Medulla oblongata (tissue), 1 donor: ENCODE data around the gene PCGF1.
A peak's percentile ranks its signal among the peaks of the same experiment; 100 is the strongest.

Experiments
- DNase-seq: peaks from one replicate; pipeline ENCODE4 v3.0.0-alpha.2; 2015; ENCODE audit errors: extremely low spot score

The PCGF1 gene

DNA sequence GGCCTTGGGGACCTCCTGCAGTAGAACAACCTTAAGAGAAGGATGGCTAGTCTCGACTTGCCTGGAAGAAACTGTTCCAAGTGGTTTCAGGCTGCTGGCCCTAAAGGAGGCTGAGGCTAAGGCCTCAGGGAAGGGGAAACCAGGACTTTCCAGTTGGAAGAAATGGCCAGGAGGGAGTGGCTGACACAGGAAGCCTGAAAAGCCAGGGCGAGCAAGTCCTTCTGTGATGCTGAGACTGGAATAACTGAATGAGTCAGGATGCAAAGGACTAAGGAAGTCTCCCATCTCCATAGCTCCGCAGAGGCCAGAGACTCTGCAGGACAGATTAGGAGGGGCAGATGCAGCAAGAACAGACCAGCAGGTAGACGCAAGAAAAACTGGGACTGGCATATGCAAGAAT lies 29.6 kb upstream of the PCGF1 start:
- DNase-seq, result no peak

DNA sequence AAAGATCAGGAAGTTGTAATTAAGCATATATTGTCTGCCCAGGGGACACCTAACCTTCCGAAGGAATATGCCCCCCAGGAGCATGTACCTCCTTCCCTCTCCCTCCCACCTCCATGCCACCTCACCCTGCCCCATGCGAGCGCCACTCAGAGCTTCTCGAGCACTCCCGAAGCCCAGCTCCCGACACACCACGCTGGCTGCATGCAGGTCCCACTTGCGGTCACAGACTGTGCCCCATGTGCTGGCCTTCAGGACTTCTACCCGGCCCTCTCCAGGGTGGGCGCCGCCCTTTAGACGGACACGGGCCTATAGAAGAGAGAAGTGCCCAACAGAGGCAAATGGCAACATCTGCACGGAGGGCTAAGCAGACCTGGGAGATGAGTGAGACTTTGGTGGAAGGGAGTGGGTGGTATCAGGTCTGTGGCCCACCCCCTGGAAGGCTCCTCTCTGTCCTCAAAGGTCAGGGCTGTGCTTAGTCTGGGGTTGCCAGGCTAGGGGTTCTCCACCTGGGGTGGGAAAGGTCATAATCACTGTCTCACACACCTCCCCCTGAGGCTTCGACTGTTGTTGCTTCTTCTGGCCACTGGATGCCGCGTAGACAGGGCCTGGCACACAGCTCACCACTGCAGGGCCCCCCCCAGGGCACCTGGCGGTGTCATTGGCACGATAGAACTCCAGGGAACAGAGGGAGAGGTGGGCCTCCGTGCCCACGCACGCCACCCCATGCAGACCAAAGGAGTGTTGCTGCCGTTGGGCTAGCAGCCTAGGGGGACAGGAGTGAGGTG lies 28.9 kb upstream of the PCGF1 start:
- no peak for DNase-seq

DNA sequence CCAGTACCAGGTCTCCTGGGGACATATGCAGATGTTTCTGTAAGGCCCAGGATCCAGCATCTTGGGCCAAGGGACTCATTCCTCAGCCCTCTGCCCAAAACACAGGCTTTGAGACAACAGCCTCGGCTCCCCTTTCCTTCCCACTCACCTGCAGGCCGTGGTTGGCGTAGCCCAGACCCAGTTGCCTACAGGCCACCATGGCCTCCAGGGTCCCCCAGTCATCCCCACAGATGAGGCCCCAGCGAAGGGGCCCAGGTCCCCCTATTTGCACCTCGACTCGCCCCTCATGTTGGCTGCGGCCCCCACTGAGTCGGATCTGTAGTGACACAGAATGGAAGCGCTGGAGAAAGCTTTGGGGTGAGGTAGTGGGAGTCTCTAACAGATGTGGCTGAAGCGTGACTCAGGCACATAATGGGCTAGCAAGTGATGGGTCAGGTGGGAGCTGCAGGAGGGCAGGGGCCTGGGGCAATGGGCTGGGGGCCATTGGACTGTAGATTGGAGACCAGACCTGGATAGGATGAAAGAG lies 28.0 kb upstream of the PCGF1 start:
- DNase-seq, result no peak

DNA sequence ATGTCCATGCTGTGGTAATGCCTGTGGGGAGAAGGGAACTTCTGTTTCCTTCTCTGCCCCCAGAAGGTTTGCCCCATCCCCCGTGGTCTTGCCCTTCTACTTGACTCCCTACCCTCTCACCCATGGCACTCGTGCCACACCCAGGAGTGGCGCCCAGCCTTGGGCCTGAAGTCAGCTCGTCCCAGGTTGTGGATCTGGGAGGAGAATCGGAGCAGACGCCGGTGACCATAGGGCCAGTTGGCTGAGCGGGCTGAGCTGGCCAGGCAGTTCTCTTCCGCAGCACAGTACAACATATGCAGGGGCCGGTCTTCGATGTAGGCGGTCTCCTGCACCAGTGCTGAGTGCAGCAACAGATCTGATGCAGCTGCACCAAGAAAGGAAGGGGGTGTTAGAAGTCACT lies 26.9 kb upstream of the PCGF1 start:
- no peak for DNase-seq

DNA sequence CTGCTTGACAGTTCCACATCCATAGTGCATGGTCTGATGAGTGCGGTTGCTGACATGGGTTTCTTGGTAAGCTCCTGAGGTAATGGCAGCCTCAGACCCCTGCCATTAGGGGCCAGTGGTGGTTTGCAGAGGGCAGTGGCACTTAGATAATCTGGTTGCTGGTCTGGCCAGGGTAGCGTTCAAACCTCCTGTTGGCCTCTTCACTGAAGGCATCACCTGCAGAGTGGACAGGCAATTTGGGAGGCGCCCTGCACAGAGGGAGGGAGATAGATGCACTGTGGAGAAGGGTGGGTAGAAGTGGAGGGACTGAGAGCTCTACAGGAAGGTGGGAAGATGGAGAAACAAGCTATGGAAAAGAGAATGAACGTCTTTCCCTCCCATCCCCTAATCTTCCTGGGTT lies 26.0 kb upstream of the PCGF1 start:
- DNase-seq, result no peak

DNA sequence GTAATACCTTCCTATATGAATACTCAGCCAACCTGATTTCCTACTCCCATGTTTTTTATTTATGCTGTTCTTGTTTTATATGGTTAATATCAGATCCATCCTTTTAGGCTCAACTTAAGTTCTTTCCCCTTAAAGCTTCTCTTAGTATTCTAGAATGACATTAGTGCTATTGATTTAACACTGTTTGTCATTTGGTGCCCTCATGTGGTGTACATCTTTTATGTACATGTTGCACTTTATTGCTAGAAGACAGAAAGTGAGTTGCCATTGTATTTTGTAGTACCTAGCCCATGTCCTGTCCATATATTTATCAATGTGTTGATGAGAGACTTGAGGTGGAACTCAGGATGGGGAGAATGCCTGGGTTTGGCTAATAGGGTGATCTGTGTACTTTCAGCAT lies 24.7 kb upstream of the PCGF1 start:
- DNase-seq, result peak; percentile 46

DNA sequence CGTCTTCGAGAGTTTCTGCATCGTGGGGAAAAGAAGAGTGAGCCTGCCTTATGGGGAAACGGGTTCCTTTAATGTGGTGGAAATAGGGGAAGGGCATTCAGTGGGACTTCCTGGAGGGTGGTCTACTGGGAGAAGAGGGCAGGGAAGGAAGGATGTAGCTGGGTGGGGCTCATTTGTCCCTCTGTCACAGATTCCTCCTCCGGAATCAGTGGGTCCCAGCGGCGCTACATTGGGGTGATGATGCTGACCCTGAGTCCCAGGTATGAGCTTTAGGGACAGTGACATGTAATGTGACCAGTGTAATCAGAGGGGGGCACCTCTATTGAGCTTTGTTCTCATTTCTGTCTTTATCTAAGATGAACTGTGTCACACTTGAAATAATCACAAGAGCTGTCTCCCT lies 24.2 kb upstream of the PCGF1 start:
- no peak for DNase-seq

DNA sequence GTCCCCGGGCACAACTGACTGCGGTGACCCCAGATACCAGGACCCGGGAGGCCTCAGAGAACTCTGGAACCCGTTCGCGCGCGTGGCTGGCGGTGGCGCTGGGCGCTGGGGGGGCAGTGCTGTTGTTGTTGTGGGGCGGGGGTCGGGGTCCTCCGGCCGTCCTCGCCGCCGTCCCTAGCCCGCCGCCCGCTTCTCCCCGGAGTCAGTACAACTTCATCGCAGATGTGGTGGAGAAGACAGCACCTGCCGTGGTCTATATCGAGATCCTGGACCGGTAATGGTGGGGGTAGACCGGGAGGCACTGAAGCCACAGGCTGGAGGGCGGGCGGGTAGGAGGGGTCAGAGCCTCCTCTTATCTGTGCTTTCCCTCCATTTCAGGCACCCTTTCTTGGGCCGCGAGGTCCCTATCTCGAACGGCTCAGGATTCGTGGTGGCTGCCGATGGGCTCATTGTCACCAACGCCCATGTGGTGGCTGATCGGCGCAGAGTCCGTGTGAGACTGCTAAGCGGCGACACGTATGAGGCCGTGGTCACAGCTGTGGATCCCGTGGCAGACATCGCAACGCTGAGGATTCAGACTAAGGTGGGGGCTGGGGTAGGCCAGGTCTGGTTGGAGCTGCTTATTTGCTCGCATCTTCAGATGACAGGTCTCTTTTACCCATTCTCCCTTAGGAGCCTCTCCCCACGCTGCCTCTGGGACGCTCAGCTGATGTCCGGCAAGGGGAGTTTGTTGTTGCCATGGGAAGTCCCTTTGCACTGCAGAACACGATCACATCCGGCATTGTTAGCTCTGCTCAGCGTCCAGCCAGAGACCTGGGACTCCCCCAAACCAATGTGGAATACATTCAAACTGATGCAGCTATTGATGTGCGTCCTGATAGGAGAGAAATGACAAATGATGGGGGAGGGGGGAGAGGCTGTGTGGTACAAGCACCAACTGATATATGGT lies 23.0 kb upstream of the PCGF1 start:
- peak; percentile 42 for DNase-seq

DNA sequence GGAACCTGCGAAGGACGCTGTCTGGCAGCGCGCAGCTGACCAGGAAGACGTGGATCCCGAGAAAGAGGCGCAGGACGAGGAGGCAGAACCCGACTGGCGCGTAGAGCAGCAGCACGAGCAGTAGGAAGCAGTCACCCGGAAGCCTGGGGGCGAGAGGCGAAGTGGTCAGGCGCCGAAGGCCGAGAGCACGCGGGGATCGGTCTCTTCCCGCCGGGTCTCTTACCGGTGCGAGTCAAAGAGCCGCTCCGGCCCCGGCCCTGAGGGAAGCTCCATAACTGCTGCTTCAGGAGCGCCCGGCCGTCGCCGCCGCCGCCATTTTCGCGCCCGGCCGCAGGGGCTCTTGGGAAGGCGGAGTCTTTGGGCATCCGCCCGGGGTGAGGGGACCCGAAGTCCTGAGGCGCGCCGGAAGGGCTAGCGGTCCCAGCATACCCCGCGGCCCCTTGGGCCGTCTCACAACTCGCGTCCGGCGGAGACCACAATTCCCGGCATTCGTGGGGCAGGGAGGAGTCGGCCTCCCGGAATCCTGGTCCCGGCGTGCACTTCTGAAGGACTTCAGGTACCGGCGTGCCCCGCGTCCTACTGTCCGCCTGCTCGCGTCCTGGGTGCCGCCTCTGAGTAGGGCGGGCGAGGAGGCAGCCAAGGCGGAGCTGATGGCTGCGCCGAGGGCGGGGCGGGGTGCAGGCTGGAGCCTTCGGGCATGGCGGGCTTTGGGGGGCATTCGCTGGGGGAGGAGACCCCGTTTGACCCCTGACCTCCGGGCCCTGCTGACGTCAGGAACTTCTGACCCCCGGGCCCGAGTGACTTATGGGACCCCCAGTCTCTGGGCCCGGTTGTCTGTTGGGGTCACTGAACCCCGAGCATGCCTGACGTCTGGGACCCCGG lies 22.1 kb upstream of the PCGF1 start, which contains the start of the genes AUP1 and HTRA2:
TSS of gene AUP1 (minus strand) at position 350 of the 882 bp plus-strand sequence. CDS start at position 273, 77 bp downstream.
TSS of gene HTRA2 (plus strand) at position 577 of the 882 bp plus-strand sequence. CDS start at position 651, 74 bp downstream.
- peak; percentile 99 for DNase-seq

DNA sequence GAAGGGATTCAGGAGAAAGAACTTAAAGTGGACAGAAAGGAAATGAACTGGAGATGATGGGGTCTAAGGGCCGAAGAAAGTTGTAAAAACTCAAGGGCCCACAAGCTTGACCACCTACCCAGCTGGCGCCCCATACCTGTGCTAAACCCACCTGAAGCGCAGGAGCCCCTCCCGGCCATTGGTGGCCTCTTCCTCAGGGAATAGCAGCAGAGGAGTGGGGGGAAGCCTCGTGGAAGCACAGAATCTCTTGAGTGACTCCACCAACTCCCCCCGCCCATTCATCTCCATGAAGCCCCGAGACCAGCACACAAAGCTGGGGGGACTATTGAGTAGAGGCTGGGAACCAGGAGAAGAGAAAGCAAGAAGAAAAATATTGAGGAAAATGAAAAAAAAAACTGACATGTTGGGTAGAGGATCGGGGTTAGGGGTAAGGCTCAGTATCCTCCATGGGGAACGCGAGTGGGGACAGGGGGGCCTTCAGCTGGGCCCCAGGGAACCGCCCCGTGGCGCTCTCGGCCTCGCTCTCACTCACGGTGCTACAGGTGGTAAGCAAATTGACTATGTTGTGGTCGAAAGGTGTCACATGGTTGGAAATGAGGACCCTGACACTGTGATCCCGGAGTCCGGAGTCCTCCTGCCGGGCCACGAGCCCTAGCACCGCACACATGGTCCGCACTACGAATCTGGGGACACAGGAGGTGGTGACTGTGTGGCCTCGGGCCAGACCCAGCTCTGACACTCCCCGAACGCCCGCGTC lies 21.3 kb upstream of the PCGF1 start:
- no peak for DNase-seq

DNA sequence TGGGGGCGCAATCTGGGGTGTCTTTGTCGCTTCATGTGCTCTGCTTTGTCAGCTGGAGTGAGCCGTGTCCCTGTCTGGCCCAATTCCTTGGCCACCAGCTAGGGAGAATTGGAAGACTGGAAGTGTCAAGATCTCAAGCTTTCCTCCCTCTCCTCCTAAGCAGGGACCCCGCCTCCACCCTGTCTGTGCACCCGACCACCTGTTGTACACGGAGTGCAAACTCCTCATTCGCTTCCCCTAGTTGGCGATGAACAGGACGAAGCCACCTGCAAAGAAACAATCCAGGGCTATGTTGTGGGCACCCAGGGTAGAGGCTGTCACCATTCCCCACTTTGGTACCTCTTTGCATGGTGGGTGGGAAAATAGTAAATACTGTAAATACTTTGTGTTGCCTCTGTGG lies 20.2 kb upstream of the PCGF1 start:
- no peak for DNase-seq

DNA sequence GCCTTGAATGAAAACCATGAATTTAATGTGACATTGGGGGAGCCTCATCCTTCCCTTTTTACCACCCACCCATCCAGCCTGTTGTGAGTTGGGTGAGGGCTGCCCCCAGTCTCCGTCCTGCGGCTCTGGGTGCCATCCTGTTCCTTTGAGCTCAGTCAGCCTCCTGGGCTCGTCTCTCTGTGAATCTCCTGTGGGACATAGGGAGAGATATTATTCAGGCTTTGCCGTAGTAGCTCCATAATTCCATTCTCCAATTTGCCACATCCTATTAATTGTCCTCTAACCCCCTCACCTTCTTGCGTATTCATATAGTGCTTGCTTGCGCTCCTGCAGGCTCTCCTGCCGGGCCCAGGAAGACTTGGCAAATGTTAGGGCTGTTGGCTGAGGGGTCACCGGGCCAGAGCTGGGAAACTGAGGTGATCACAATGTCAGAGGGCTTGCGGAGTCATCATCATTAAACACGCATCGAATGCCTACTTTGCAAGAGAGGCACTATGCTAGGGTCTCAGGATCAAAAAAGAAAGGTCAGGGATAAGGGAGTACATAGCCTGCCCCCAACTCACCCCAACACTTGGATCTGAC lies 19.2 kb upstream of the PCGF1 start:
- DNase-seq, result no peak

DNA sequence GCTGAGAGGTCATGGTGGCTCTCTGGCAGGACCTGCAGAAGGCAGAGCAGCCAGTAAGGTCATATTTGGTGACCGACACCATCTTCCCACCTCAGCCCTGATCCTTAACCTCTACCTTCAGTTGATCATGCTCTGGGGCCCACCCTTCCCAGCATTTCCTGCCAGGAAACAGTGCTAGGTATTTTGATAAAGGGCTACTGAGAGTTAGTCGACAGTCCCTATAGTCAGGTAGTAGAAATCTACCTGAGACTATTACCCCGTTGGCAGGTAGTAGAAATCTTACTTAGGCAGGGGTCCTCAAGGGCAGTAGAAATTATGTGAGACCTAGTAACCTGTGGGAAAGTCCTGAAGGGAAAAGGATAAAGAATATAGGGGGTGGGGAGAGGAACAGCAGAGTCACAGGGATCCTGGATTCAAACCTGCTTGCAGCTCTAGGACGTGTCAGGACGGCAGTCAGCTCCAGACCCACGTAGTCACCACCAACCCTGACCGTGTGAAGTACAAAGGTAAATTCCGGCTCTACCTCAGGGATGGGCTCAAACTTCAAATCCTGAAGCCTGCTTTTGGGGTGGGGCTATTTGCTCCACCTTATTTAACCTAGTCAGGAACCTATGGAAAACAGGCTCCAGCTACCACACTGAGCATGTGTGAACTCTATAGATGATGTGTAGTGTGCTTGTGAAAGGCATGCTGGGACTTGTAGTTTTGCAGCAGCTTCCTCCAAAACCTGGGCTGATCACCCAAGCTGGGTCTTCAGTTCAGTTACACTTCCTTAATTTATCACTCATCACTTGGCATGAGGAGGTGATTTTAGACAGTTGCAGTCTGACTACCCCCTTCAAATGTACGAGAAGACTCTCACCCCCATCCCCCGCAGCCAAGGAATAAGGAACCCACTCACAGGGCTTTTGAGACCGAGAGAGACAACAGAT lies 18.5 kb upstream of the PCGF1 start, which contains the start of gene DQX1:
TSS of gene DQX1 (minus strand) at position 515 of the 932 bp plus-strand sequence. CDS start at position 13, 502 bp downstream.
- DNase-seq, result peak; percentile 20

DNA sequence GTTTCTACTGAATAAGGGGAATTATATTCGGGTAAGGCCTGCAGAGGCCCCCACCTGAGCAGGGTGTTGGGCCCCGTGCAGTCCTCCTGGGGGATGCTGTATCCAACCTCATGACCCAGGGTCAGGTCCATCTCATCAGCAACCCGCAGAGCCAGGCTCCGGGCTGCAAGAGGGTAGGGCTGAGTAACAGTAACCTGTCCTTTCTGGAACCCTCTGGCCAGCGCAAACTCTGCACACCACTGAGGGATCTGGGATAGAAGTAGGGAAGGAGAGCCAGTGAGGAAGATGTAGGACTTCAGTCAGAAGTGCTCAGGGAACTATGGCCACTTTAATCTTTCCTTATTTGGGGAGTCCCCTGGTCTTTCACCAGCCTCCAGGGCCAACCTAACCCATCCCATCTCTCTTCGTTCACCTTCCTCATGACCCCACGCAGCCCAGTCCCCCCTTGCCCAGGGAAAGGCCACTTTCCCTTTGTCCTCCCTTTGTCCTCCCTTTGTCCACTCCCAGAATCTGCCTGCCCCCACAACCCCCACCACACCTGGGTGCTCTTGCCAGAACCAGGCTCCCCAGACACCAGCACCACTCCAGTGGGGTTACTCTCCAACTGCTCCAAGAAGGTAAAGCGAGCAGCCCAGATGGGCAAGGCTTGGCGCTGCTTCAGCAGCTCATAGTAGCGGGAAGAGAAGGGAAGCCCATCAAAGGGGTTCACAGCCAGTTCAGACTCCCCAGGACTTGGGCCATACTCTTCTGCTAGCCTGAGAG lies 17.6 kb upstream of the PCGF1 start:
- DNase-seq, result no peak

DNA sequence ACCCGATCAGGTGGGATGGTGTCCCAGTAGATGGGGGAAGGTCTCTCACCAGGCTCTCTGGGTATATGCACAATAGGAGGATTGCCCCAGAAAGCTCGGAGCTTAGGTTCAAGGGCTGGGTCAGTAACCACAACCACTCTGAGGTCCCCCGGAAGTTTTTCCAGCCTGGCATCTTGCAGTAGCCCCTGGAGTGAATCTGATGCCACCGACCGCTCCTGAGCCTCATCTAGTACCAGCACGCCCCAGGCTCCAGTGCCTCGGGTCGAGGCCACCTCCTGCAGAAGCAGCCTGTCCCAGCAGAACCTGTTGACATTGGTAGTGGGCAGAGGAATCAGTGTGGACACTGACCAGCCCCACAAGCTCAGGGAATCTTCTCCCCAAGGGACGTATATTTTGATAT lies 16.5 kb upstream of the PCGF1 start:
- DNase-seq, result no peak

DNA sequence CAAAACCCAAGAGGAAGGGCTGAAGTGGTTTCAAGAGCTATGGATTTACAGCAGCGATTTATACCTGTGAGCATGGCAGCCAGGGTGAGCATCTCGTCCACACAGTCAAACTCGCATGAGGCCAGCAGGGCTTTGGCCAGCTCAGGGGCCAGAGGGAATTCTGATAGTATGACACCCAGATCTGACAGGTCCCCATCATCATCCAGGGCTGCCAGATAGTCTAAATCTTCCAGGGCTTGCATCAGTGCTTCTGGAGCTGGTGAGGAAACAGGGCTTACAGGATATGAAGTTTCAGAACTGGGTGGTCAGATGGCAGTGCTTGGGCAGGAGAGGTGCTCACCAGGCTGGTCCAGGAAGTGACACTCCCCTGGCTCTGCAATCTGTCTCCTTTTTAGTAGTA lies 15.0 kb upstream of the PCGF1 start:
- no peak for DNase-seq

DNA sequence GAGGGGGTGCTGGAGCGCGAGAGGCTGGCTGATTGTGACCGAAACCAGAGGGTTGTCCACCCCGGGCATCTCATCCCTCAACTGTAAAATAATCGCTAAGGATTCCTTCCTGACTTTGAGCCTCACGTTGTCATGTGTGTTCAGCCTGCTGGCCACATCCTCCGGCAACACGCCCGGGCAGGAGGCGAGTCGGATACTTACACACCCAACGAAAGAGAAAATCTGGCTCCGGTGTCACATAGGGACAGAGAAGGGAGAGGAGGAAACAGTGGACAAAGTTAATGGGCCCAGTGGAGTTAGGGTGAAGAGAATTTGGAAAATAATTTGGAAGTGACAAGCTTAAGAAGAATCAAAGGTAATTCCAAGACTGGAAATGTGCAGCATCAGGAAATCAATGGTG lies 9.2 kb upstream of the PCGF1 start:
- DNase-seq, result no peak

DNA sequence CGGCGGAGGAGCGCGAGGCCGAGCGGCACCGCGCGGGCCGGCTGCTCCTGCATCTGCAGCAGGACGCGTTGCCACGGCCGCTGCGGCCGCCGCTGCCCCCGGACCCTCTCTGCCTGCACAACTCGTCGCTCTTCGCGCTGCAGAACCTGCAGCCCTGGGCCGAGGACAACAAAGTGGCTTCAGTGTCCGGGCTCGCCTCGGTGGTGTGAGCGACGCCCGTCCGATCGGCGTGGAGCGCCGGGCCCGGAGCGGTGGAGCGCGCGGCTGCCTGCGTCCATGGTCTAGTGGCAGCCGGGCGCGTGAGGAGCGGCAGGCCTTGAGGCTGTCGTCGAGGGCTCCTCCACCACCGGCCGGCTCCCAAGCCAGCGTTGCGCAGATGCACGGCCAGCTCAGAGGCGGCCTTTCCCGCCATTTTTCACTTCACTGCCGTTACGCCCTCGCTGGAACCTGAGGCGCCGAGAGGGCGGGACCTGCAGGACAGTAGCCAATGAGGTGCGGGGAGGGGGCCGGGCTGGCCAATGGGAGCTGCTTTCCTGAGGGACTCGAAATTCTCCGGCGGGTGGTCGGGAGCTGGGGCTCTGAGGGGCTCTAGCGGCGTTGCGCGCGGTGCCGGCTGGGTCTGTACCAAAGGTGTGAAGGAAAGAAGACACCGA lies 8.6 kb upstream of the PCGF1 start:
- peak; percentile 37 for DNase-seq
